ENCODE measurements around the gene HEXA.
"Not testable (repeated sequence)": the region's sequence is repeated elsewhere in the genome, so short reads cannot be mapped to it uniquely, and the experiment has no call there.

The HEXA gene

GRCh38 chr15:72380743-72381142 is 4.9 kb upstream of the HEXA start:
- TF ChIP-seq SNAI2 (CRISPR knock-in tag; IDR thresholded peaks at IDR 0.05) = no peak
- no peak for TF ChIP-seq OSR1 (CRISPR knock-in tag; IDR thresholded peaks at IDR 0.05)
- TF ChIP-seq ZNF8 (CRISPR knock-in tag; IDR thresholded peaks at IDR 0.05) = no peak
- no peak for TF ChIP-seq ZC3H10 (CRISPR knock-in tag; IDR thresholded peaks at IDR 0.05)
- TF ChIP-seq, protein P1, sequence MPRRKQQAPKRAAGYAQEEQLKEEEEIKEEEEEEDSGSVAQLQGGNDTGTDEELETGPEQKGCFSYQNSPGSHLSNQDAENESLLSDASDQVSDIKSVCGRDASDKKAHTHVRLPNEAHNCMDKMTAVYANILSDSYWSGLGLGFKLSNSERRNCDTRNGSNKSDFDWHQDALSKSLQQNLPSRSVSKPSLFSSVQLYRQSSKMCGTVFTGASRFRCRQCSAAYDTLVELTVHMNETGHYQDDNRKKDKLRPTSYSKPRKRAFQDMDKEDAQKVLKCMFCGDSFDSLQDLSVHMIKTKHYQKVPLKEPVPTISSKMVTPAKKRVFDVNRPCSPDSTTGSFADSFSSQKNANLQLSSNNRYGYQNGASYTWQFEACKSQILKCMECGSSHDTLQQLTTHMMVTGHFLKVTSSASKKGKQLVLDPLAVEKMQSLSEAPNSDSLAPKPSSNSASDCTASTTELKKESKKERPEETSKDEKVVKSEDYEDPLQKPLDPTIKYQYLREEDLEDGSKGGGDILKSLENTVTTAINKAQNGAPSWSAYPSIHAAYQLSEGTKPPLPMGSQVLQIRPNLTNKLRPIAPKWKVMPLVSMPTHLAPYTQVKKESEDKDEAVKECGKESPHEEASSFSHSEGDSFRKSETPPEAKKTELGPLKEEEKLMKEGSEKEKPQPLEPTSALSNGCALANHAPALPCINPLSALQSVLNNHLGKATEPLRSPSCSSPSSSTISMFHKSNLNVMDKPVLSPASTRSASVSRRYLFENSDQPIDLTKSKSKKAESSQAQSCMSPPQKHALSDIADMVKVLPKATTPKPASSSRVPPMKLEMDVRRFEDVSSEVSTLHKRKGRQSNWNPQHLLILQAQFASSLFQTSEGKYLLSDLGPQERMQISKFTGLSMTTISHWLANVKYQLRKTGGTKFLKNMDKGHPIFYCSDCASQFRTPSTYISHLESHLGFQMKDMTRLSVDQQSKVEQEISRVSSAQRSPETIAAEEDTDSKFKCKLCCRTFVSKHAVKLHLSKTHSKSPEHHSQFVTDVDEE (CRISPR knock-in tag; IDR thresholded peaks at IDR 0.05) = no peak
- no peak for TF ChIP-seq TOX (CRISPR knock-in tag; IDR thresholded peaks at IDR 0.05; ENCODE audit: borderline replicate concordance)
- no peak for TF ChIP-seq TCF4 (CRISPR knock-in tag; IDR thresholded peaks at IDR 0.05; ENCODE audit: borderline replicate concordance)
- ATAC-seq = no peak

GRCh38 chr15:72379856-72380430 is 4.1 kb upstream of the HEXA start:
- TF ChIP-seq CREB5 (CRISPR knock-in tag; IDR thresholded peaks at IDR 0.05; ENCODE audit: low read depth) = no peak
- no peak for TF ChIP-seq OSR1 (CRISPR knock-in tag; IDR thresholded peaks at IDR 0.05)
- TF ChIP-seq ZNF70 (CRISPR knock-in tag; IDR thresholded peaks at IDR 0.05) = no peak
- no peak for TF ChIP-seq GLIS3 (CRISPR knock-in tag; IDR thresholded peaks at IDR 0.05)
- TF ChIP-seq ZFP3 (CRISPR knock-in tag; IDR thresholded peaks at IDR 0.05) = no peak
- TF ChIP-seq PPARA (CRISPR knock-in tag; IDR thresholded peaks at IDR 0.05; ENCODE audit: borderline replicate concordance) = no peak
- TF ChIP-seq ZC3H10 (CRISPR knock-in tag; IDR thresholded peaks at IDR 0.05) = no peak
- TF ChIP-seq ZNF565 (CRISPR knock-in tag; conservative IDR thresholded peaks at IDR 0.05; ENCODE audit: low read depth) = no peak
- no peak for TF ChIP-seq TOX (CRISPR knock-in tag; IDR thresholded peaks at IDR 0.05; ENCODE audit: borderline replicate concordance)
- TF ChIP-seq, protein P1 (CRISPR knock-in tag; IDR thresholded peaks at IDR 0.05) = no peak
- no peak for TF ChIP-seq SNAI2 (CRISPR knock-in tag; IDR thresholded peaks at IDR 0.05)
- no peak for TF ChIP-seq CSDC2 (CRISPR knock-in tag; IDR thresholded peaks at IDR 0.05)
- TF ChIP-seq, protein P2, sequence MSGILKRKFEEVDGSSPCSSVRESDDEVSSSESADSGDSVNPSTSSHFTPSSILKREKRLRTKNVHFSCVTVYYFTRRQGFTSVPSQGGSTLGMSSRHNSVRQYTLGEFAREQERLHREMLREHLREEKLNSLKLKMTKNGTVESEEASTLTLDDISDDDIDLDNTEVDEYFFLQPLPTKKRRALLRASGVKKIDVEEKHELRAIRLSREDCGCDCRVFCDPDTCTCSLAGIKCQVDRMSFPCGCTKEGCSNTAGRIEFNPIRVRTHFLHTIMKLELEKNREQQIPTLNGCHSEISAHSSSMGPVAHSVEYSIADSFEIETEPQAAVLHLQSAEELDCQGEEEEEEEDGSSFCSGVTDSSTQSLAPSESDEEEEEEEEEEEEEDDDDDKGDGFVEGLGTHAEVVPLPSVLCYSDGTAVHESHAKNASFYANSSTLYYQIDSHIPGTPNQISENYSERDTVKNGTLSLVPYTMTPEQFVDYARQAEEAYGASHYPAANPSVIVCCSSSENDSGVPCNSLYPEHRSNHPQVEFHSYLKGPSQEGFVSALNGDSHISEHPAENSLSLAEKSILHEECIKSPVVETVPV (CRISPR knock-in tag; IDR thresholded peaks at IDR 0.05) = no peak
- no peak for TF ChIP-seq TCF4 (CRISPR knock-in tag; IDR thresholded peaks at IDR 0.05; ENCODE audit: borderline replicate concordance)
- no peak for TF ChIP-seq ZNF8 (CRISPR knock-in tag; IDR thresholded peaks at IDR 0.05)
- no peak for TF ChIP-seq RARB (CRISPR knock-in tag; IDR thresholded peaks at IDR 0.05)
- TF ChIP-seq, protein P3, sequence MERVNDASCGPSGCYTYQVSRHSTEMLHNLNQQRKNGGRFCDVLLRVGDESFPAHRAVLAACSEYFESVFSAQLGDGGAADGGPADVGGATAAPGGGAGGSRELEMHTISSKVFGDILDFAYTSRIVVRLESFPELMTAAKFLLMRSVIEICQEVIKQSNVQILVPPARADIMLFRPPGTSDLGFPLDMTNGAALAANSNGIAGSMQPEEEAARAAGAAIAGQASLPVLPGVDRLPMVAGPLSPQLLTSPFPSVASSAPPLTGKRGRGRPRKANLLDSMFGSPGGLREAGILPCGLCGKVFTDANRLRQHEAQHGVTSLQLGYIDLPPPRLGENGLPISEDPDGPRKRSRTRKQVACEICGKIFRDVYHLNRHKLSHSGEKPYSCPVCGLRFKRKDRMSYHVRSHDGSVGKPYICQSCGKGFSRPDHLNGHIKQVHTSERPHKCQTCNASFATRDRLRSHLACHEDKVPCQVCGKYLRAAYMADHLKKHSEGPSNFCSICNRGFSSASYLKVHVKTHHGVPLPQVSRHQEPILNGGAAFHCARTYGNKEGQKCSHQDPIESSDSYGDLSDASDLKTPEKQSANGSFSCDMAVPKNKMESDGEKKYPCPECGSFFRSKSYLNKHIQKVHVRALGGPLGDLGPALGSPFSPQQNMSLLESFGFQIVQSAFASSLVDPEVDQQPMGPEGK (CRISPR knock-in tag; IDR thresholded peaks at IDR 0.05; ENCODE audit: borderline replicate concordance) = no peak
- no peak for TF ChIP-seq POU6F1 (CRISPR knock-in tag; IDR thresholded peaks at IDR 0.05; ENCODE audit: borderline replicate concordance, low read depth)
- no peak for TF ChIP-seq ESRRG (CRISPR knock-in tag; IDR thresholded peaks at IDR 0.05)
- no peak for ATAC-seq

GRCh38 chr15:72379106-72379505 is 3.3 kb upstream of the HEXA start:
- not testable (repeated sequence) for ATAC-seq
